ENCODE measurements around the gene CTSZ. TPM values are rescaled to one million over a fixed set of nuclear protein-coding genes. Genes with fewer than 3 reads are reported as not detected.

CTSZ gene
- total RNA-seq, 1 donor from 2014 or later: 34.2 TPM

DNA sequence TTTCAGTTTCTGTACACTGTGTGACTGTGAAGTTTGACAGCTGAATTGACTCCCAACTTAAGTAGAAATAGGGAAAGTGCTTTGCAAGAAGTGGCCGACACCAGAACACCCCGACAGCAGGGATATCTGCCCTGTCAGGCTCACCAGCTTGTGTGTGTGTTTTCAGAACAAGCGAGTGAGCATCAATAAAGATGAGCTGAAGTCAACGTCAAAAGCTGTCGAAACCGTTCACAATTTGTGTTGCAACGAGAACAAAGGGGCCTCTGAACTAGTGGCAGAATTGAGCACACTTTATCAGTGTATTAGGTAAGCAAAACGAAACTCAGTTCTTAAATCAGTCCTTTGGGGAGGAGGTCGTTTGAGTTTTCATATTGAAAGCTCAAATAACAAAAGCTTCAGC lies 15.3 kb downstream of the CTSZ start:
- Histone ChIP-seq H3F3A (ENCODE audit: low read depth) (no peaks in the 10 kb centered on the region), H3K9ac (no peak overlapping the region), H3K4me1 (no peaks in the 10 kb centered on the region), H3K36me3 (peaks cover 9% of the 10 kb centered on the region), H2AFZ (replicated peaks) (no peak overlapping the region), H3K27ac (no peak overlapping the region), H3K9me3 (ENCODE audit: low read depth) (no peaks in the 10 kb centered on the region), H3K27me3 (no peaks in the 10 kb centered on the region), H3K4me2 (no peak overlapping the region), H3K79me2 (ENCODE audit: low read depth) (no peaks in the 10 kb centered on the region), H3K4me3 (no peak overlapping the region), H4K20me1 (ENCODE audit: low read depth) (peaks cover 4% of the 10 kb centered on the region)
- Mint-ChIP-seq H3K4me3 (no peak overlapping the region), H3K27ac (no peak overlapping the region), H3K27me3 (ENCODE audit: insufficient read depth, low read depth) (peaks cover 2% of the 10 kb centered on the region), H3K4me1 (no peaks in the 10 kb centered on the region), H3K9me3 (no peaks in the 10 kb centered on the region), H3K36me3 (peaks cover 42% of the 10 kb centered on the region)
- TF ChIP-seq EZH2phosphoT487 (IDR thresholded peaks at IDR 0.05) (no peak), EZH2 (IDR thresholded peaks at IDR 0.05) (no peak)
- TF ChIP-seq, protein P1, sequence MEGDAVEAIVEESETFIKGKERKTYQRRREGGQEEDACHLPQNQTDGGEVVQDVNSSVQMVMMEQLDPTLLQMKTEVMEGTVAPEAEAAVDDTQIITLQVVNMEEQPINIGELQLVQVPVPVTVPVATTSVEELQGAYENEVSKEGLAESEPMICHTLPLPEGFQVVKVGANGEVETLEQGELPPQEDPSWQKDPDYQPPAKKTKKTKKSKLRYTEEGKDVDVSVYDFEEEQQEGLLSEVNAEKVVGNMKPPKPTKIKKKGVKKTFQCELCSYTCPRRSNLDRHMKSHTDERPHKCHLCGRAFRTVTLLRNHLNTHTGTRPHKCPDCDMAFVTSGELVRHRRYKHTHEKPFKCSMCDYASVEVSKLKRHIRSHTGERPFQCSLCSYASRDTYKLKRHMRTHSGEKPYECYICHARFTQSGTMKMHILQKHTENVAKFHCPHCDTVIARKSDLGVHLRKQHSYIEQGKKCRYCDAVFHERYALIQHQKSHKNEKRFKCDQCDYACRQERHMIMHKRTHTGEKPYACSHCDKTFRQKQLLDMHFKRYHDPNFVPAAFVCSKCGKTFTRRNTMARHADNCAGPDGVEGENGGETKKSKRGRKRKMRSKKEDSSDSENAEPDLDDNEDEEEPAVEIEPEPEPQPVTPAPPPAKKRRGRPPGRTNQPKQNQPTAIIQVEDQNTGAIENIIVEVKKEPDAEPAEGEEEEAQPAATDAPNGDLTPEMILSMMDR (IDR thresholded peaks at IDR 0.05): no peak
- no peak for DNase-seq (ENCODE audit: low spot score)

- Histone ChIP-seq H3K27me3 (no peaks in the 10 kb centered on the region), H3F3A (ENCODE audit: low read depth) (no peaks in the 10 kb centered on the region), H2AFZ (replicated peaks) (no peak overlapping the region), H3K27ac (no peak overlapping the region), H3K36me3 (peaks cover 9% of the 10 kb centered on the region), H3K79me2 (ENCODE audit: low read depth) (peaks cover under 1% of the 10 kb centered on the region), H3K4me1 (no peaks in the 10 kb centered on the region), H4K20me1 (ENCODE audit: low read depth) (peaks cover 10% of the 10 kb centered on the region), H3K4me3 (no peak overlapping the region), H3K9me3 (ENCODE audit: low read depth) (no peaks in the 10 kb centered on the region), H3K4me2 (no peak overlapping the region), H3K9ac (no peak overlapping the region)
- Mint-ChIP-seq H3K27ac (no peak overlapping the region), H3K4me3 (no peak overlapping the region), H3K9me3 (no peaks in the 10 kb centered on the region), H3K36me3 (peaks cover 39% of the 10 kb centered on the region), H3K27me3 (ENCODE audit: insufficient read depth, low read depth) (peaks cover 2% of the 10 kb centered on the region), H3K4me1 (no peaks in the 10 kb centered on the region)
- TF ChIP-seq EZH2phosphoT487 (IDR thresholded peaks at IDR 0.05): no peak
- TF ChIP-seq EZH2 (IDR thresholded peaks at IDR 0.05): no peak
- TF ChIP-seq, protein P1 (IDR thresholded peaks at IDR 0.05): no peak
- DNase-seq (ENCODE audit: low spot score): no peak
Observed at GRCh38 chr20:58990651-58991445, 16.2 kb downstream of the CTSZ start.

DNA sequence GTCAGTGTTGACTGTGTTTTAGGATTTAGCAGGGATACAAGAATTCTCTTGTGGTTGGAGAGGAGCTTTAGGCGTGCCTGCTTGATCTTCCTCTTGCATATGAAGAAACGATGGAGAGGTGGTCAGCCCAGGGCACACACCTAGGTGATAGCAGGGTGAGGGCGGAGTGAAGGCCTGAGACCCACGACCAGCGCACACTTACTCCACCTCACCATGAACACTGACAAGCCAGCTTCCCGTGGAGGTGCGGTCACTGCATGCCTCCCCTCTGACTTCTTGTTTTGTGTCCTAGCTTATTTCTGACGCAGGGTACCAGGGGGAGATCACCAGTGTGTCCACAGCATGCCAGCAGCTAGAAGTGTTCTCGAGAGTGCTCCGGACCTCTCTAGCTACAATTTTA lies 17.9 kb downstream of the CTSZ start:
- H3K4me1 Mint-ChIP-seq: peaks cover under 1% of the 10 kb centered on the region
- H4K20me1 ChIP-seq (ENCODE audit: low read depth): peaks cover 20% of the 10 kb centered on the region
- H3K27ac ChIP-seq: no peak overlapping the region
- no peak for DNase-seq (ENCODE audit: low spot score)
- peaks cover 17% of the 10 kb centered on the region for H3K79me2 ChIP-seq (ENCODE audit: low read depth)
- no peaks in the 10 kb centered on the region for H3K9me3 Mint-ChIP-seq
- no peak overlapping the region for H3K27ac Mint-ChIP-seq
- peaks cover 9% of the 10 kb centered on the region for H3K36me3 ChIP-seq
- H2AFZ ChIP-seq (replicated peaks): no peak overlapping the region
- no peaks in the 10 kb centered on the region for H3K27me3 ChIP-seq
- TF ChIP-seq, protein P1 (IDR thresholded peaks at IDR 0.05): no peak
- TF ChIP-seq EZH2phosphoT487 (IDR thresholded peaks at IDR 0.05) (no peak), EZH2 (IDR thresholded peaks at IDR 0.05) (no peak)
- H3K4me3 Mint-ChIP-seq: no peak overlapping the region
- H3K9ac ChIP-seq: no peak overlapping the region
- peaks cover 2% of the 10 kb centered on the region for H3K27me3 Mint-ChIP-seq (ENCODE audit: insufficient read depth, low read depth)
- H3K4me2 ChIP-seq: no peak overlapping the region
- no peaks in the 10 kb centered on the region for H3F3A ChIP-seq (ENCODE audit: low read depth)
- H3K9me3 ChIP-seq (ENCODE audit: low read depth): no peaks in the 10 kb centered on the region
- no peak overlapping the region for H3K4me3 ChIP-seq
- peaks cover 33% of the 10 kb centered on the region for H3K36me3 Mint-ChIP-seq
- H3K4me1 ChIP-seq: no peaks in the 10 kb centered on the region
